Heart left ventricle (tissue), 16 donors: ENCODE measurements around the gene YY2. TPM values are rescaled to one million over a fixed set of nuclear protein-coding genes. Genes with fewer than 3 reads are reported as not detected.
"Not testable (repeated sequence)": the region's sequence is repeated elsewhere in the genome, so short reads cannot be mapped to it uniquely, and the experiment has no call there.

Source experiments
- ATAC-seq, 4 donors: fragments of 200-7000 bp; cut with Tn5 transposase; one replicate each; pipeline ENCODE4 v1.9.1; 2020 to 2022; ENCODE audit warnings: moderate library complexity in 4 of 4, mild to moderate bottlenecking in 3 of 4, moderate number of reproducible peaks in 1 of 4
- DNase-seq, 5 donors: peaks; one replicate each; pipeline ENCODE4 v3.0.0-alpha.2; 2020
- H3K27ac ChIP-seq, 12 donors: fragments of 200-600 bp; sonication (generic) in 4 of 12; one replicate each; pipeline versions ENCODE4 v1.5.0 to v1.8.0; 2016 to 2022; ENCODE audit warnings: mild to moderate bottlenecking in 2 of 12
- H3K27me3 ChIP-seq, 9 donors: fragments of 200-600 bp; sonication (generic) in 2 of 9; one replicate each; pipeline versions ENCODE4 v1.5.1 to v1.8.0; 2016 to 2022; ENCODE audit warnings: mild to moderate bottlenecking in 3 of 9
- H3K36me3 ChIP-seq, 9 donors: fragments of 200-600 bp; sonication (generic) in 2 of 9; one replicate each; pipeline versions ENCODE4 v1.5.0 to v1.8.0; 2018 to 2022; ENCODE audit warnings: mild to moderate bottlenecking in 2 of 9
- H3K4me1 ChIP-seq, 12 donors: fragments of 200-600 bp; sonication (generic) in 4 of 12; one replicate each; pipeline versions ENCODE4 v1.5.0 to v1.8.0; 2016 to 2022; ENCODE audit warnings: mild to moderate bottlenecking in 3 of 12
- H3K4me3 ChIP-seq, 12 donors: fragments of 200-600 bp; sonication (generic) in 4 of 12; one replicate each; pipeline versions ENCODE4 v1.5.0 to v1.8.0; 2017 to 2022; ENCODE audit warnings: mild to moderate bottlenecking in 9 of 12, moderate library complexity in 4 of 12
- H3K9me3 ChIP-seq, 12 donors: fragments of 200-600 bp; sonication (generic) in 4 of 12; one replicate each; pipeline versions ENCODE4 v1.5.0 to v1.8.0; 2016 to 2022; ENCODE audit warnings: mild to moderate bottlenecking in 1 of 12
- POLR2A ChIP-seq, 2 donors: fragments of 450-650 bp; IDR thresholded peaks; one replicate each; pipeline ENCODE4 v1.6.1; 2017; ENCODE audit warnings: antibody characterized with exemption in 2 of 2, mild to moderate bottlenecking in 2 of 2, moderate library complexity in 2 of 2
- WGBS, 4 donors: extraction: QIAGEN DNeasy Blood & Tissue Kit in 2 of 4; methylation state at CpG; one replicate each; pipeline versions ENCODE4 v1.1.5 to v1.1.7; 2013 to 2018; 5-methylcytosine and 5-hydroxymethylcytosine counted together
- intact Hi-C, 10 donors: fragments of 100-400 bp; cut with DNase I; formaldehyde crosslinking; loops; one replicate each; pipeline versions ENCODE4 v1.11.1 to v1.14.2; 2022
- polyA plus RNA-seq, 2 donors: library from polyadenylated mRNA; stranded (reverse); fragments of 200-250 nt; gene quantifications; one replicate each; pipeline ENCODE4 v1.2.3, GENCODE V29; 2013
- total RNA-seq, 9 donors: library from RNA; depleted of rRNA in 2 of 9; stranded (reverse); fragments of >200 nt in 2 of 9; fragmentation: NEBNext Ultra II Directional in 3 of 9; extraction: Animal tissue kit (Norgen Biotek cat#: 25700) in 3 of 9; gene quantifications; one replicate each; pipeline versions ENCODE4 v1.1.0 to v1.2.4, GENCODE V29; 2016 to 2023
- TF ChIP-seq, protein P1 (sequence below), 12 donors: fragments of 200-600 bp; sonication (generic) in 4 of 12; IDR thresholded peaks; one replicate each; pipeline versions ENCODE4 v1.5.0 to v1.8.0; 2018 to 2022; ENCODE audit warnings: antibody characterized with exemption in 12 of 12, mild to moderate bottlenecking in 5 of 12
- donor health status: ischemic (EF 13 %, LVEDD 7.1; RV severe dilation, severe dysfunction).
- donor health status: healthy with polysubstance abuse.
- donor health status: DM: no; HTN: yes; CAD: no.
- donor health status: DM: no; HTN: no; CAD: no.
- donor health status: ischemic (EF 25% LVEDD 6.9; RV normal size, moderate dysfunction).
- donor health status: ischemic (EF 25% LVEDD 5.7; RV mildly dilated, moderate dysfunction).
- donor health status: healthy.
- donor health status: DM: yes; HTN: yes; CAD: no.
- donor health status: ischemic (EF 35%, LVEDD 5.7; RV mildly dilated, moderate dysfunction).
- donor health status: nonischemic (EF 11% LVEDD 7.7; RV severe dilation, severe dysfunction).
- donor health status: DM: yes; HTN: yes; CAD: no.
- donor health status: PGD.
- donor health status: ischemic (EF 29% LVEDD 5.4; RV normal size, mild dysfunction).
- donor health status: nonischemic (EF 23%, LVEDD 6.1; RV moderate dilation, normal function).

The YY2 gene
- total and polyA plus RNA-seq, 11 donors, result 0.38 to 1.2 (median 0.63) TPM

DNA sequence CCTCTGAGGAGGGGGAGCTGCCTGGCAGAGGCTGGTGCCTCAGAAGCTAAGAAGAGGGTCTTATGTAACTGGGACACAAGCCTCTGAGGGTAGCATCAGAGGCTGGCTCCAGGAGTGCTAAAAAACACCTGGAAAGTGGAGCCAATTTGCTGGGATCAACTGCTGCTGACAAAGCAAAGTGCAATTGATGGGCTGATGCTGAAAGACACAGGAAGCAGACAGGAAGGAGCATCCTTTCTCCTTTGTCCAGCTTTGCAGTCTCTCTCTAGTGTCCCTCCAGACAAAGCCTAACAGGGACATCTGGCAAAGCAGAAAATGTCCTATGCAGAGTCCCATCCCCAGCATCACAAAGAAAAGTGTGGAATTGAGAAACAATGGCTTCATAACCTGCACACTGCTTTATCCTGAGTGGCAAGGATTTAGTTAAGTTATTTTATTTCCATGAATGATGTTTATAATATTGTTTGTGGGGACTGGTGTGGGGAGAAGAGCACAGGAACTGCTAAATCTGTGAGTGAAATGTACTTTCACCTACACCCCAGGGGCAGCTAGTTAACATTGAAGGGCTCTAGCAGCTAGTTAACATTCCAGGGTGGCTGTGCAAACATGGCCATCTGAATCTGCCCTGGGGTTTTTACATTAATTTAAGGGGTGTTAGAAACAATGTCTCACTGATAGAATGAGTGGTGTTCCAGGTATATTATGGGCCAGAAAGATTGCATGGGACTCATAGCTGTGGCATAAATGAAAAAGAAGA is 42.0 kb upstream of the YY2 start:
- Histone ChIP-seq H3K9me3 (no peaks in the 10 kb centered on the region), H3K27ac (no peak overlapping the region), H3K36me3 (no peaks in the 10 kb centered on the region), H3K4me1 (no peaks in the 10 kb centered on the region), H3K27me3 (no peaks in the 10 kb centered on the region), H3K4me3 (no peak overlapping the region)
- intact Hi-C loops, result no loop called here
- DNase-seq (no peak), ATAC-seq (no peak)
- TF ChIP-seq POLR2A (IDR thresholded peaks at IDR 0.05), result no peak
- TF ChIP-seq, protein P1, sequence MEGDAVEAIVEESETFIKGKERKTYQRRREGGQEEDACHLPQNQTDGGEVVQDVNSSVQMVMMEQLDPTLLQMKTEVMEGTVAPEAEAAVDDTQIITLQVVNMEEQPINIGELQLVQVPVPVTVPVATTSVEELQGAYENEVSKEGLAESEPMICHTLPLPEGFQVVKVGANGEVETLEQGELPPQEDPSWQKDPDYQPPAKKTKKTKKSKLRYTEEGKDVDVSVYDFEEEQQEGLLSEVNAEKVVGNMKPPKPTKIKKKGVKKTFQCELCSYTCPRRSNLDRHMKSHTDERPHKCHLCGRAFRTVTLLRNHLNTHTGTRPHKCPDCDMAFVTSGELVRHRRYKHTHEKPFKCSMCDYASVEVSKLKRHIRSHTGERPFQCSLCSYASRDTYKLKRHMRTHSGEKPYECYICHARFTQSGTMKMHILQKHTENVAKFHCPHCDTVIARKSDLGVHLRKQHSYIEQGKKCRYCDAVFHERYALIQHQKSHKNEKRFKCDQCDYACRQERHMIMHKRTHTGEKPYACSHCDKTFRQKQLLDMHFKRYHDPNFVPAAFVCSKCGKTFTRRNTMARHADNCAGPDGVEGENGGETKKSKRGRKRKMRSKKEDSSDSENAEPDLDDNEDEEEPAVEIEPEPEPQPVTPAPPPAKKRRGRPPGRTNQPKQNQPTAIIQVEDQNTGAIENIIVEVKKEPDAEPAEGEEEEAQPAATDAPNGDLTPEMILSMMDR (IDR thresholded peaks at IDR 0.05), result no peak

DNA sequence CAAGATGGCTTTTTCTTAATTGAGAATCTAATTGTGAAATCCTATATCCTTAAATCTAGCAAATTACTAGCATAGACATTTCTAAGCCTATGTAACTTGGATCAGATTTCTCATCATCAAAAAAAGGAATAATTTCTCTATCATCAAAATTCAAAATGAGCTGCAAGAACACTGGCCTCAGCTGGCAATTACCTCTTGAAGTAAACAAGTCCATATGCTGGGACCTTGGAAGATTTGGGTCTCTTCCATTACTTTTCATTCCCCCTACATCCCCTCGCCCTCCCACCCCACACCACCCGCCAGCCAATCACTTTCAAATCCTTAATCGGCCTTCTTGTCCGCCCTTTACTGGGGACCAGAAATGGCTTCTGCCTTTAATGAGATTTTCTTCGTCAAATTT is 39.7 kb upstream of the YY2 start:
- H3K4me1 ChIP-seq, result no peaks in the 10 kb centered on the region
- TF ChIP-seq POLR2A (IDR thresholded peaks at IDR 0.05), result no peak
- TF ChIP-seq, protein P1 (IDR thresholded peaks at IDR 0.05), result no peak
- no peak overlapping the region for H3K27ac ChIP-seq
- ATAC-seq, result no peak
- no peak for DNase-seq
- WGBS, 4 donors, result 69 to 93% (median 78%) methylated on average over 5 of the region's 5 CpGs
- H3K27me3 ChIP-seq, result no peaks in the 10 kb centered on the region
- H3K9me3 ChIP-seq, result no peaks in the 10 kb centered on the region
- no peak overlapping the region for H3K4me3 ChIP-seq
- intact Hi-C loops, result no loop called here
- H3K36me3 ChIP-seq, result no peaks in the 10 kb centered on the region

DNA sequence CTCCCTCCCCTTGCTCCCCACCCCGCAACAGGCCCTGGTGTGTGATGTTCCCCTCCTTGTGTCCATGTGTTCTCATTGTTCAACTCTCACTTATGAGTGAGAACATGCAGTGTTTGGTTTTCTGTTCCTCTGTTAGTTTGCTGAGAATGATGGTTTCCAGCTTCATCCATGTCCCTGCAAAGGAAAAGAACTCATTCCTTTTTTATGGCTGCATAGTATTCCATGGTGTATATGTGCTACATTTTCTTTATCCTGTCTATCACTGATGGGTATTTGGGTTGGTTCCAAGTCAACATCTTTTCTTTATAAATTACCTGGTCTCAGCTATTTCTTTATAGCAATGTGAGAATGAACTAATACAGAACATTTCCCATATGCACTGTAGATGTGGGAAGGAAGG is 35.6 kb upstream of the YY2 start:
- intact Hi-C loops, H3K27ac ChIP-seq: not testable (repeated sequence)

DNA sequence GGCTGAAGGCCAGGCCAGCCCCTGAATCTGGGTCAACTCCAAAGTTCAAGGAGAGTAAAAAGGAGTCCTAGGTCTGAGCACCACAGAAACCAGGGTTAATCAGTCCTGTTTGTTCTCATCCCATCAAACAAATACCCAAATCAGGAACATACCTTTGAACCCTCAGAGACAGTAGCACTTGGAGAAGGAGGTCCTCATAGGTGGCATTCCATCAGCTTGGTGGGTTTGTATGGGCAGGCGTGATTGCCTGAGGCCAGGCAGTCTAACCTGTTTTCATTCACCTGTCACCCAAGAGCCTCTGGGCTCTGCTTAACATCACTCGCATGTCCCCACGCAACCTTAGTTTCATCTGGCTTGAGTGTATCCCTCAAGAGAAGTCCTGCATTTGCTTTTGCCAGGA is 33.9 kb upstream of the YY2 start:
- no peak overlapping the region for H3K4me3 ChIP-seq
- no peak for TF ChIP-seq POLR2A (IDR thresholded peaks at IDR 0.05)
- TF ChIP-seq, protein P1 (IDR thresholded peaks at IDR 0.05), result no peak
- H3K27ac ChIP-seq, result no peak overlapping the region
- H3K4me1 ChIP-seq, result no peaks in the 10 kb centered on the region
- H3K36me3 ChIP-seq, result no peaks in the 10 kb centered on the region
- no peaks in the 10 kb centered on the region for H3K9me3 ChIP-seq
- intact Hi-C loops, result no loop called here
- no peaks in the 10 kb centered on the region for H3K27me3 ChIP-seq
- WGBS, 4 donors, result 48 to 76% (median 64%) methylated on average over 3 of the region's 3 CpGs
- peak in 3 of 4 donors; percentile 55 to 57 (median 56) for ATAC-seq
- DNase-seq, result peak in 1 of 5 donors; percentile 29

More for the DNA sequence above, 35.6 kb upstream of the YY2 start:
- H3K4me3 ChIP-seq, ATAC-seq, H3K9me3 ChIP-seq, H3K27me3 ChIP-seq, H3K4me1 ChIP-seq, H3K36me3 ChIP-seq, DNase-seq: not testable (repeated sequence)
- 74 to 100% (median 90%) methylated on average over 1 of the region's 1 CpG for WGBS, 4 donors

DNA sequence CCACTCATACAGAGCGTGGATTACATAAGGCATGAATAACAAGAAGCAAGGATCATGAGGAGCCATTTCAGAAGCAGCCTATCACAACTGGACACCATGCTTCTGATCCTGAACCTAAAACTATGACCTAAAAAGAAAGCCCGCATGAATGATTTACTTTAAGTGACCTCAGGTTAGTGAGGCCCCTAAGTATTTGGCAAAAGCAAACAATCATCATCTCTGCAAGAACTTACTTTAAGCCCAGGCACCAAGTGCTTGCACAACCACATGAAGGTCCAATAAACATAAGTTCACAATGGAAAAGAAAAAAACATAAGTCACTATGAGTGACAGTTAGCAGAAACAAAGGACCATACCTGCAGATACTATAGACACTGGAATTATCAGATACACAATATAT is 24.3 kb upstream of the YY2 start:
- Histone ChIP-seq H3K27ac (no peak overlapping the region), H3K9me3 (no peaks in the 10 kb centered on the region), H3K4me3 (no peak overlapping the region), H3K4me1 (no peaks in the 10 kb centered on the region), H3K36me3 (no peaks in the 10 kb centered on the region), H3K27me3 (no peaks in the 10 kb centered on the region)
- intact Hi-C loops, result loop anchor here in 1 of 10 donors (10.0 kb wide), 2 partner anchors 67 to 113 kb away; partner anchors contain the start of gene SMS
- 70 to 90% (median 85%) methylated on average over 2 of the region's 2 CpGs for WGBS, 4 donors
- no peak for TF ChIP-seq POLR2A (IDR thresholded peaks at IDR 0.05)
- TF ChIP-seq, protein P1 (IDR thresholded peaks at IDR 0.05), result no peak
- DNase-seq (no peak), ATAC-seq (no peak)
